Nephron progenitor cell (in vitro differentiated cells): ENCODE results near the gene C1orf210.
A peak's percentile ranks its signal among the peaks of the same experiment; 100 is the strongest.

Source experiments
- DNase-seq: peaks from one replicate; pipeline ENCODE4 v3.0.0; 2021
- H3K27ac Mint-ChIP-seq: 2 replicates; pipeline ENCODE4 v1.8.0; 2021; ENCODE audit warnings: mild to moderate bottlenecking, moderate library complexity, mixed read lengths
- H3K27me3 Mint-ChIP-seq: 2 replicates; pipeline ENCODE4 v1.8.0; 2021; ENCODE audit warnings: mild to moderate bottlenecking, low read depth, mixed read lengths; ENCODE audit not compliant: poor library complexity
- H3K36me3 Mint-ChIP-seq: 2 replicates; pipeline ENCODE4 v1.8.0; 2021; ENCODE audit warnings: low read depth, mixed read lengths
- H3K4me1 Mint-ChIP-seq: 2 replicates; pipeline ENCODE4 v1.8.0; 2021; ENCODE audit warnings: mixed read lengths
- H3K4me3 Mint-ChIP-seq: 2 replicates; pipeline ENCODE4 v1.8.0; 2021; ENCODE audit warnings: mild to moderate bottlenecking, moderate library complexity, mixed read lengths
- H3K9me3 Mint-ChIP-seq: 2 replicates; pipeline ENCODE4 v1.8.0; 2021; ENCODE audit warnings: mild to moderate bottlenecking, moderate library complexity, mixed read lengths
- CTCF ChIP-seq: fragments of 200-600 bp; sonication (generic); IDR thresholded peaks from 2 replicates; pipeline ENCODE4 v1.5.0; 2021; ENCODE audit warnings: antibody characterized with exemption

C1orf210 gene

DNA sequence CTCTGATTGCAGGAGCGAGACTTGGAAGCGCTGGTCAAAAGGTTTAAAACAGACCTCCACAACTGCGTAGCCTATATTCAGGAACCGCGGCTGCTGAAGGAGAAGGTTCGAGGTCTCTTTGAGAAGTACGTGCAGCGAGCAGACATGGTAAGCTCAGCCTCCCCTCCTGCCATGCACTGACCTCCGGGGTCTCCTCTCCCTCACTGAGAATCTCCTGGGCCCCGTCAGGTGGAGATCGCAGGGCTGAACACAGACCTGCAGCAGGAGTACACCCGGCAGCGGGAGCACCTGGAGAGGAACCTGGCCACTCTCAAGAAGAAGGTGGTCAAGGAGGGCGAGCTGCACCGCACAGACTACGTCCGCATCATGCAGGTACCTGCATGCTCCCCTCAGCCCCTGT lies 51.1 kb downstream of the C1orf210 start:
- H3K9me3 Mint-ChIP-seq = no peaks in the 10 kb centered on the region
- no peak overlapping the region for H3K27ac Mint-ChIP-seq
- DNase-seq = no peak
- H3K4me3 Mint-ChIP-seq = no peak overlapping the region
- H3K27me3 Mint-ChIP-seq = peaks cover 23% of the 10 kb centered on the region
- H3K36me3 Mint-ChIP-seq = no peaks in the 10 kb centered on the region
- H3K4me1 Mint-ChIP-seq = peaks cover 4% of the 10 kb centered on the region
- TF ChIP-seq CTCF = no peak

DNA sequence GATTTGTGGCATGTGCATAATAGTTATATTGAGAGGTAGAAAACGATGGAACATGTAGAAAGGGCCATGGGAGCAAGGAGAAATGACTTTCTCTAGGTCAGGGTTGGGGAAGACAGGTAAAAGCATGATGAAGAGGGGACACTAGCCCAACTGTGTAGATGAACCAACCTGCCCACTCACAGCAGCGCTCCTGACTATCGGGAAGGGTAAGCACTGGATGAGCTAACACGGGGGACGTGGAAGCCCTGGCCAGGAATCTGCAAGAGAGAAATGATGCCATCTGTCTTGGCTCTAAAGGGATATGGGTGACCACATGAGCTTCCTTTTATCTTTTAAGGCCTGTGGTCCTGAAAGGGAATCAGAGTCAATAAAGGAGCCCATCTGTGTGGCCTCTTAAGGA lies 51.8 kb downstream of the C1orf210 start:
- Mint-ChIP-seq H3K36me3 (no peaks in the 10 kb centered on the region), H3K27ac (no peak overlapping the region)
- TF ChIP-seq CTCF = no peak

GRCh38 chr1:43232482-43232881 lies 52.9 kb downstream of the C1orf210 start:
- Mint-ChIP-seq H3K27ac (no peak overlapping the region), H3K9me3 (no peaks in the 10 kb centered on the region), H3K36me3 (no peaks in the 10 kb centered on the region), H3K27me3 (peaks cover 18% of the 10 kb centered on the region), H3K4me1 (peaks cover 9% of the 10 kb centered on the region), H3K4me3 (no peak overlapping the region)
- DNase-seq = no peak
- TF ChIP-seq CTCF = no peak

More for the DNA sequence above, 51.8 kb downstream of the C1orf210 start:
- no peak for DNase-seq
- Mint-ChIP-seq H3K27me3 (peaks cover 18% of the 10 kb centered on the region), H3K9me3 (no peaks in the 10 kb centered on the region), H3K4me3 (no peak overlapping the region), H3K4me1 (peaks cover 4% of the 10 kb centered on the region)

DNA sequence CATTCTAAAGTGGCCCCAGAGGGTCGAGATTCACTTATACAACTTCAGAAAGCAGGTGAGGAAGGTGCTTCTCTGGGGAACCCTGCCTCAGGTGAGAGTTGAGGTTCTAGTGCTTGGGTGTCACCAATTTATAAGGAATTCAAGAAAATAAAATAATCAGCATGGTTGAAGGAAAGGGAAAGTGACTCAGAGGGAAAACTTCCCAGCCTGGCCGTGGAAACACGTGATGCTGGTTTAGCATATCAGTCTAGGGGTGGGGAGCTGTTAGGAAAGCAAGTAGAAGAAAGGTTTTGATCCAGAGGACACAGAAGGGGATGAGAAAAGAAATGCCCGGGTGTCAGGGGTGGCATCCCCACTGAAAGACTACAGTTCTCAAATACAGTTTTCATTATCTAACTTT lies 53.3 kb downstream of the C1orf210 start:
- Mint-ChIP-seq H3K27ac (peak overlapping the region; percentile 70), H3K36me3 (no peaks in the 10 kb centered on the region), H3K9me3 (no peaks in the 10 kb centered on the region), H3K4me3 (no peak overlapping the region), H3K4me1 (peaks cover 13% of the 10 kb centered on the region), H3K27me3 (peaks cover 18% of the 10 kb centered on the region)
- no peak for DNase-seq
- TF ChIP-seq CTCF = no peak
